ENCODE data around the gene GIGYF2.

DNA sequence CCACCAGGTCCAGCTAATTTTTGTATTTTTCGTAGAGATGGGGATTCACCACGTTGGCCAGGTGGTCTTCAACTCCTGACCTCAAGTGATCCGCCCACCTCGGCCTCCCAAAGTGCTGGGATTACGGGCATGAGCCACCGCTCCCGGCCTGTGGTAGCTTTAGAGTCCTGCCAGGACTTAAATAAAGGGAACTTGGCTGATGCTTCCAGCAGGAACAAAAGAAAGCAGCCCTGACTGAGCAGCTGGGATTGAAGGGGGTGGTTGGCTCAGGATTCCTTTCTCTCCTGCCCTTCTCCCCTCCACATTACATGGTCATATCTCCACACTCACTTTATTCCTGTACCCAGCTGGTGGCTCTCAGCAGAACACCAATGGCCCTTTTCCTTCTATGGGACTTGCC is 43.7 kb upstream of the GIGYF2 start:
- TF ChIP-seq POLR2A (IDR thresholded peaks at IDR 0.05) (no peak), POLR2AphosphoS5 (IDR thresholded peaks at IDR 0.05) (no peak)
- TF ChIP-seq, protein P1, sequence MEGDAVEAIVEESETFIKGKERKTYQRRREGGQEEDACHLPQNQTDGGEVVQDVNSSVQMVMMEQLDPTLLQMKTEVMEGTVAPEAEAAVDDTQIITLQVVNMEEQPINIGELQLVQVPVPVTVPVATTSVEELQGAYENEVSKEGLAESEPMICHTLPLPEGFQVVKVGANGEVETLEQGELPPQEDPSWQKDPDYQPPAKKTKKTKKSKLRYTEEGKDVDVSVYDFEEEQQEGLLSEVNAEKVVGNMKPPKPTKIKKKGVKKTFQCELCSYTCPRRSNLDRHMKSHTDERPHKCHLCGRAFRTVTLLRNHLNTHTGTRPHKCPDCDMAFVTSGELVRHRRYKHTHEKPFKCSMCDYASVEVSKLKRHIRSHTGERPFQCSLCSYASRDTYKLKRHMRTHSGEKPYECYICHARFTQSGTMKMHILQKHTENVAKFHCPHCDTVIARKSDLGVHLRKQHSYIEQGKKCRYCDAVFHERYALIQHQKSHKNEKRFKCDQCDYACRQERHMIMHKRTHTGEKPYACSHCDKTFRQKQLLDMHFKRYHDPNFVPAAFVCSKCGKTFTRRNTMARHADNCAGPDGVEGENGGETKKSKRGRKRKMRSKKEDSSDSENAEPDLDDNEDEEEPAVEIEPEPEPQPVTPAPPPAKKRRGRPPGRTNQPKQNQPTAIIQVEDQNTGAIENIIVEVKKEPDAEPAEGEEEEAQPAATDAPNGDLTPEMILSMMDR (IDR thresholded peaks at IDR 0.05) = no peak
